PC-3 (cell line): ENCODE measurements around the gene PDE6A. TPM values are rescaled to one million over a fixed set of nuclear protein-coding genes. Genes with fewer than 3 reads are reported as not detected.

ENCODE experiments used
- ATAC-seq: fragments of 200-7000 bp; cut with Tn5 transposase; 2 replicates; pipeline ENCODE4 v1.9.1; 2020; ENCODE audit warnings: mild to moderate bottlenecking, moderate library complexity
- Bru-seq: library from RNA; stranded (reverse); fragments of 400-500 nt; gene quantifications from one replicate; lab custom pipeline; 2021; lab: Mats Ljungman, UMichigan
- BruChase-seq, 2 experiments: library from RNA; stranded (reverse); fragments of 400-500 nt; gene quantifications; one replicate each; lab custom pipeline; 2021; lab: Mats Ljungman, UMichigan
- BruUV-seq: library from RNA; stranded (reverse); fragments of 400-500 nt; replicated peaks from 2 replicates; lab custom pipeline; 2021; lab: Mats Ljungman, UMichigan
- CTCF ChIA-PET: fragments of 300-600 bp; sonication (Branson Sonifier 250); formaldehyde crosslinking; loops from one replicate; lab custom pipeline; 2022; ENCODE audit warnings: antibody characterized with exemption; lab: Charles Lee
- POLR2A ChIA-PET: fragments of 300-600 bp; sonication (Branson Sonifier 250); formaldehyde crosslinking; loops from one replicate; lab custom pipeline; 2022; ENCODE audit warnings: antibody characterized with exemption; ENCODE audit not compliant: unreplicated experiment; lab: Charles Lee
- DNase-seq: peaks from one replicate; pipeline ENCODE4 v3.0.0-alpha.2; 2015
- H2AFZ ChIP-seq: fragments of 300-600 bp; sonication (generic); 2 replicates; pipeline ENCODE4 v1.6.0; 2016; ENCODE audit warnings: antibody characterized with exemption, low read length
- H3F3A ChIP-seq: fragments of 300-600 bp; sonication (generic); one replicate; pipeline ENCODE4 v1.6.0; 2017; ENCODE audit warnings: antibody characterized with exemption, low read length, control low read depth, mild to moderate bottlenecking; ENCODE audit not compliant: unreplicated experiment
- H3K27ac ChIP-seq: fragments of 300-600 bp; sonication (generic); 2 replicates; pipeline ENCODE4 v1.5.1; 2016; ENCODE audit warnings: mild to moderate bottlenecking, low read length
- H3K27me3 ChIP-seq: fragments of 300-600 bp; sonication (generic); 2 replicates; pipeline ENCODE4 v1.6.1; 2016; ENCODE audit warnings: low read length, mixed read lengths
- H3K36me3 ChIP-seq: fragments of 300-600 bp; sonication (generic); 2 replicates; pipeline ENCODE4 v1.6.1; 2016; ENCODE audit warnings: low read depth, mixed run types, low read length, mixed read lengths
- H3K4me1 ChIP-seq: fragments of 300-600 bp; sonication (generic); 2 replicates; pipeline ENCODE4 v1.5.1; 2016; ENCODE audit warnings: low read length; ENCODE audit not compliant: insufficient read depth
- H3K4me2 ChIP-seq: fragments of 300-600 bp; sonication (generic); 2 replicates; pipeline ENCODE4 v1.6.0; 2016; ENCODE audit warnings: low read length
- H3K4me3 ChIP-seq: fragments of 300-600 bp; sonication (generic); 2 replicates; pipeline ENCODE4 v1.5.1; 2016; ENCODE audit warnings: mild to moderate bottlenecking, low read length, mixed read lengths
- H3K79me2 ChIP-seq: fragments of 300-600 bp; sonication (generic); 2 replicates; pipeline ENCODE4 v1.6.1; 2017; ENCODE audit warnings: low read length, mixed read lengths
- H3K9ac ChIP-seq: fragments of 300-600 bp; sonication (generic); 2 replicates; pipeline ENCODE4 v1.6.0; 2016; ENCODE audit warnings: mild to moderate bottlenecking, low read length
- H3K9me2 ChIP-seq: fragments of 300-600 bp; sonication (generic); replicated peaks from 2 replicates; pipeline ENCODE4 v1.6.1; 2016; ENCODE audit warnings: mixed run types, low read length, mixed read lengths
- H3K9me3 ChIP-seq: fragments of 300-600 bp; sonication (generic); 2 replicates; pipeline ENCODE4 v1.6.1; 2016; ENCODE audit warnings: low read length, mixed read lengths
- H4K20me1 ChIP-seq: fragments of 300-600 bp; sonication (generic); 2 replicates; pipeline ENCODE4 v1.6.1; 2016; ENCODE audit warnings: low read length, mixed read lengths
- EZH2 ChIP-seq: fragments of 300-600 bp; sonication (generic); IDR thresholded peaks from one replicate; pipeline ENCODE4 v1.6.1; 2017; ENCODE audit warnings: antibody characterized with exemption, mild to moderate bottlenecking, low read length; ENCODE audit not compliant: unreplicated experiment
- EZH2phosphoT487 ChIP-seq: fragments of 300-600 bp; sonication (generic); IDR thresholded peaks from 2 replicates; pipeline ENCODE4 v1.6.1; 2018; ENCODE audit warnings: mild to moderate bottlenecking, antibody characterized with exemption, low read length, borderline replicate concordance
- intact Hi-C: fragments of 100-400 bp; cut with micrococcal nuclease; formaldehyde crosslinking; loops from 2 replicates; pipeline ENCODE4 v1.9.0; 2023
- long read RNA-seq: library from polyadenylated mRNA; unstranded; transcript quantifications from one replicate; pipeline ENCODE4 v2.0.0, GENCODE V29; 2021; ENCODE audit not compliant: unreplicated experiment
- total RNA-seq: library from RNA; depleted of rRNA; stranded (reverse); fragments of >200 nt; gene quantifications from 2 replicates; pipeline ENCODE4 v1.2.3, GENCODE V29; 2014; rRNA removed
- TF ChIP-seq, protein P1 (sequence below): fragments of 300-600 bp; sonication (generic); conservative IDR thresholded peaks from 2 replicates; pipeline ENCODE4 v1.5.1; 2017; ENCODE audit warnings: antibody characterized with exemption, low read depth, mild to moderate bottlenecking, low read length

Gene PDE6A
- total RNA-seq (not detected in 2 replicates), Bru-seq, nascent RNA (percentile 8 among the genes with signal in this experiment), BruChase-seq, experiment 1, labeled RNA remaining after a 6-hour chase (percentile 2 among the genes with signal in this experiment), BruChase-seq, experiment 2, labeled RNA remaining after a 2-hour chase (percentile 6 among the genes with signal in this experiment)
- long read RNA-seq: 0 reads

GRCh38 chr5:149944666-149945065, at the start of gene PDE6A:
Gene PDE6A (minus strand): TSS chr5:149944793. CDS start chr5:149944673, 120 bp downstream.
- ChIA-PET POLR2A (no interaction called here), CTCF (interaction anchor here (0.7 kb wide), 1 partner anchor 16 kb away, joined by 3 read pairs; the partner anchor contains the start of gene SLC26A2)
- intact Hi-C loops: no loop called here
- Histone ChIP-seq H3K4me2 (no peak within 1 kb of the TSS), H3K9ac (no peak within 1 kb of the TSS), H3K27me3 (no peaks in the 10 kb centered on the region), H3K4me3 (no peak within 1 kb of the TSS), H3K9me3 (no peaks in the 10 kb centered on the region), H3F3A (peaks cover 3% of the 10 kb centered on the region), H3K4me1 (peaks cover 24% of the 10 kb centered on the region), H3K9me2 (no peaks in the 10 kb centered on the region), H4K20me1 (no peaks in the 10 kb centered on the region), H3K27ac (no peak within 1 kb of the TSS), H3K79me2 (no peaks in the 10 kb centered on the region), H2AFZ (no peak within 1 kb of the TSS), H3K36me3 (no peaks in the 10 kb centered on the region)
- ATAC-seq (no peak), DNase-seq (no peak)
- TF ChIP-seq EZH2phosphoT487 (no peak), EZH2 (no peak)
- TF ChIP-seq, protein P1, sequence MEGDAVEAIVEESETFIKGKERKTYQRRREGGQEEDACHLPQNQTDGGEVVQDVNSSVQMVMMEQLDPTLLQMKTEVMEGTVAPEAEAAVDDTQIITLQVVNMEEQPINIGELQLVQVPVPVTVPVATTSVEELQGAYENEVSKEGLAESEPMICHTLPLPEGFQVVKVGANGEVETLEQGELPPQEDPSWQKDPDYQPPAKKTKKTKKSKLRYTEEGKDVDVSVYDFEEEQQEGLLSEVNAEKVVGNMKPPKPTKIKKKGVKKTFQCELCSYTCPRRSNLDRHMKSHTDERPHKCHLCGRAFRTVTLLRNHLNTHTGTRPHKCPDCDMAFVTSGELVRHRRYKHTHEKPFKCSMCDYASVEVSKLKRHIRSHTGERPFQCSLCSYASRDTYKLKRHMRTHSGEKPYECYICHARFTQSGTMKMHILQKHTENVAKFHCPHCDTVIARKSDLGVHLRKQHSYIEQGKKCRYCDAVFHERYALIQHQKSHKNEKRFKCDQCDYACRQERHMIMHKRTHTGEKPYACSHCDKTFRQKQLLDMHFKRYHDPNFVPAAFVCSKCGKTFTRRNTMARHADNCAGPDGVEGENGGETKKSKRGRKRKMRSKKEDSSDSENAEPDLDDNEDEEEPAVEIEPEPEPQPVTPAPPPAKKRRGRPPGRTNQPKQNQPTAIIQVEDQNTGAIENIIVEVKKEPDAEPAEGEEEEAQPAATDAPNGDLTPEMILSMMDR: no peak
- no TSS peak for BruUV-seq

DNA sequence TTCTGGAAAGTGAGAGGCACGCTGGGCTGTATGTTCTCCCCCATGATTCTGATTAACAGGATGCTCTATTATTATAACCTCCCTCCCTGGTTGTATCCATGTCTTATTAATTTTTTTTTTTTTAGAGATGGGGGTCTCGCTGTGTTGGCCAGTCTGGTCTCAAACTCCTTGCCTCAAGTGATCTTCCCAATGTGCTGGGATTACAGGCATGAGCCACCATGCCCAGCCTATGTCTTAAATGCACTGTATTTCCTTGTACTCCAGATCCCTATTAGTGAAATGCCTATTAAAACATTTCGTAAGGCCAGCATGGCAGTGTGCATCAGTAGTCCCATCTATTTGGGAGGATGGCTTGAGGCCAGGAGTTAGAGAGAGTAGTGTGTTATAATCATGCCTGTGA, 48.9 kb upstream of the PDE6A start:
- no peaks in the 10 kb centered on the region for H3K79me2 ChIP-seq
- BruUV-seq: no TSS peak
- TF ChIP-seq, protein P1: no peak
- TF ChIP-seq EZH2phosphoT487 (no peak), EZH2 (no peak)

More for the DNA sequence above, 48.9 kb upstream of the PDE6A start:
- Histone ChIP-seq H3K4me2 (no peak overlapping the region), H3K9me3 (no peaks in the 10 kb centered on the region), H4K20me1 (no peaks in the 10 kb centered on the region), H3K4me3 (no peak overlapping the region), H3F3A (no peaks in the 10 kb centered on the region), H2AFZ (no peak overlapping the region), H3K4me1 (no peaks in the 10 kb centered on the region), H3K9ac (no peak overlapping the region), H3K9me2 (no peaks in the 10 kb centered on the region), H3K27me3 (no peaks in the 10 kb centered on the region), H3K27ac (no peak overlapping the region), H3K36me3 (no peaks in the 10 kb centered on the region)
- DNase-seq: no peak
- ATAC-seq: no peak
- ChIA-PET CTCF (interaction anchor here (0.6 to 1.5 kb wide), 5 partner anchors 155 to 345 kb away, joined by 3 to 5 read pairs (median 4); no protein-coding TSS in a partner anchor), POLR2A (interaction anchor here (0.9 kb wide), 1 partner anchor 33 kb away, joined by 3 read pairs; the partner anchor contains the start of gene SLC26A2)
- intact Hi-C loops: loop anchor here (5.0 kb wide), 1 partner anchor 356 kb away; no protein-coding TSS in a partner anchor
